H1 (cell line): ENCODE measurements around the gene ATF7IP. TPM values are rescaled to one million over a fixed set of nuclear protein-coding genes. Genes with fewer than 3 reads are reported as not detected.

Source experiments
- CTCF ChIA-PET: fragments of 300-600 bp; sonication (Branson Sonifier 250); formaldehyde crosslinking; loops from one replicate; lab custom pipeline; 2021; ENCODE audit not compliant: partially characterized antibody; lab: Charles Lee
- POLR2A ChIA-PET: fragments of 300-600 bp; sonication (Branson Sonifier 250); formaldehyde crosslinking; loops from one replicate; lab custom pipeline; 2021; ENCODE audit warnings: inconsistent platforms; ENCODE audit not compliant: partially characterized antibody; lab: Charles Lee
- DNase-seq, 2 experiments: peaks; one replicate each; pipeline versions ENCODE4 v3.0.0 to v3.0.0-alpha.2; 2010 to 2022; ENCODE audit warnings: low spot score in 2 of 2, low read depth in 1 of 2, mixed read lengths in 1 of 2
- FAIRE-seq: peaks from 2 replicates; lab custom pipeline; 2011; peaks lifted over from hg19 to GRCh38; lab: Jason Lieb, UNC
- H2AFZ ChIP-seq: 2 replicates; pipeline ENCODE4 v1.8.1; 2012; ENCODE audit warnings: low read length, inconsistent platforms
- H2AK5ac ChIP-seq: 2 replicates; pipeline ENCODE4 v1.6.1; 2013; ENCODE audit warnings: low read depth, low read length
- H2BK120ac ChIP-seq: replicated peaks from 2 replicates; pipeline ENCODE3; 2013; ENCODE audit warnings: low read depth, low read length, inconsistent platforms
- H2BK12ac ChIP-seq: 2 replicates; pipeline ENCODE4 v1.6.1; 2013; ENCODE audit warnings: low read depth, low read length
- H2BK15ac ChIP-seq: 2 replicates; pipeline ENCODE4 v1.6.1; 2013; ENCODE audit warnings: low read length
- H2BK20ac ChIP-seq: 2 replicates; pipeline ENCODE4 v1.6.1; 2013; ENCODE audit warnings: low read length
- H2BK5ac ChIP-seq: 2 replicates; pipeline ENCODE4 v1.6.1; 2013; ENCODE audit warnings: low read depth, low read length
- H3K14ac ChIP-seq: 2 replicates; pipeline ENCODE4 v1.6.1; 2013; ENCODE audit warnings: inconsistent platforms; ENCODE audit not compliant: insufficient read length
- H3K18ac ChIP-seq: 2 replicates; pipeline ENCODE4 v1.6.1; 2013; ENCODE audit warnings: low read length; ENCODE audit errors: extremely low read depth
- H3K23ac ChIP-seq: 2 replicates; pipeline ENCODE4 v1.6.1; 2013; ENCODE audit warnings: inconsistent platforms; ENCODE audit not compliant: insufficient read length
- H3K23me2 ChIP-seq: 2 replicates; pipeline ENCODE4 v1.6.1; 2013; ENCODE audit warnings: low read depth, low read length
- H3K27ac ChIP-seq: 2 replicates; pipeline ENCODE4 v1.6.1; 2011; ENCODE audit warnings: low read depth, low read length, inconsistent platforms
- H3K27me3 ChIP-seq, 4 experiments: replicated peaks in 1 of 4; 1 replicate in 1 of 4; 2 replicates in 3 of 4; pipeline versions ENCODE4 v1.6.1 to v1.8.1; 2011 to 2013; ENCODE audit warnings: low read length in 3 of 4, mild to moderate bottlenecking in 3 of 4, inconsistent platforms in 2 of 4, mixed read lengths in 2 of 4, moderate library complexity in 1 of 4; ENCODE audit not compliant: control insufficient read depth in 3 of 4, insufficient read depth in 3 of 4; ENCODE audit errors: extremely low read depth in 1 of 4
- H3K36me3 ChIP-seq, 4 experiments: 2 replicates each; pipeline versions ENCODE4 v1.6.1 to v1.8.1; 2011 to 2013; ENCODE audit warnings: mild to moderate bottlenecking in 4 of 4, low read length in 3 of 4, moderate library complexity in 2 of 4, control low read depth in 1 of 4, inconsistent platforms in 1 of 4; ENCODE audit not compliant: insufficient read depth in 4 of 4, control insufficient read depth in 2 of 4
- H3K4ac ChIP-seq: replicated peaks from 2 replicates; pipeline ENCODE3; 2013; ENCODE audit warnings: low read length, low read depth, mixed read lengths, inconsistent platforms; ENCODE audit not compliant: insufficient read length
- H3K4me1 ChIP-seq, 4 experiments: replicated peaks in 1 of 4; 1 replicate in 1 of 4; 2 replicates in 3 of 4; pipeline versions ENCODE4 v1.6.1 to v1.8.1; 2011 to 2013; ENCODE audit warnings: low read length in 3 of 4, inconsistent platforms in 2 of 4, mixed read lengths in 1 of 4; ENCODE audit not compliant: insufficient read depth in 4 of 4, control insufficient read depth in 3 of 4
- H3K4me2 ChIP-seq, 2 experiments: 2 replicates each; pipeline versions ENCODE4 v1.6.1 to v1.8.1; 2011 to 2013; ENCODE audit warnings: low read depth in 2 of 2, low read length in 2 of 2, control low read depth in 1 of 2, inconsistent platforms in 1 of 2, mild to moderate bottlenecking in 1 of 2; ENCODE audit not compliant: insufficient read depth in 1 of 2
- H3K4me3 ChIP-seq, 4 experiments: fragments of 200-600, 300-600 bp in 1 of 4; sonication (generic), shearing (Covaris generic), sonication (Bioruptor Twin) in 1 of 4; 2 replicates each; pipeline versions ENCODE4 v1.5.1 to v1.8.1; 2011 to 2016; ENCODE audit warnings: low read length in 4 of 4, low read depth in 3 of 4, control low read depth in 2 of 4, inconsistent platforms in 2 of 4, mild to moderate bottlenecking in 2 of 4, mixed read lengths in 1 of 4, moderate library complexity in 1 of 4; ENCODE audit not compliant: insufficient read depth in 2 of 4; ENCODE audit errors: extremely low read depth in 1 of 4
- H3K56ac ChIP-seq: replicated peaks from 2 replicates; pipeline ENCODE3; 2013; ENCODE audit warnings: low read depth, mild to moderate bottlenecking, mixed read lengths, low read length, inconsistent platforms; ENCODE audit not compliant: insufficient read length
- H3K79me1 ChIP-seq: 2 replicates; pipeline ENCODE4 v1.6.1; 2013; ENCODE audit warnings: low read depth, low read length, control low read depth
- H3K79me2 ChIP-seq, 2 experiments: 2 replicates each; pipeline versions ENCODE4 v1.6.1 to v1.8.1; 2012 to 2013; ENCODE audit warnings: low read length in 2 of 2, mild to moderate bottlenecking in 2 of 2, inconsistent platforms in 1 of 2; ENCODE audit not compliant: insufficient read depth in 2 of 2, control insufficient read depth in 1 of 2
- H3K9ac ChIP-seq, 4 experiments: replicated peaks in 1 of 4; 1 replicate in 1 of 4; 2 replicates in 3 of 4; pipeline versions ENCODE4 v1.6.1 to v1.8.1; 2011 to 2013; ENCODE audit warnings: low read depth in 3 of 4, low read length in 3 of 4, control low read depth in 2 of 4, mild to moderate bottlenecking in 2 of 4, moderate library complexity in 2 of 4, inconsistent platforms in 1 of 4; ENCODE audit errors: extremely low read depth in 1 of 4
- H3K9me3 ChIP-seq, 2 experiments: 2 replicates each; pipeline versions ENCODE4 v1.6.1 to v1.8.1; 2012 to 2013; ENCODE audit warnings: mild to moderate bottlenecking in 2 of 2, moderate library complexity in 2 of 2, control low read depth in 1 of 2, inconsistent platforms in 1 of 2, low read depth in 1 of 2, low read length in 1 of 2, mixed read lengths in 1 of 2; ENCODE audit not compliant: insufficient read depth in 2 of 2
- H4K20me1 ChIP-seq, 2 experiments: replicated peaks in 1 of 2; 2 replicates each; pipeline versions ENCODE3 to v1.8.1; 2011 to 2013; ENCODE audit warnings: inconsistent platforms in 2 of 2, low read length in 2 of 2, mild to moderate bottlenecking in 1 of 2; ENCODE audit not compliant: insufficient read depth in 2 of 2, control insufficient read depth in 1 of 2
- H4K5ac ChIP-seq: 2 replicates; pipeline ENCODE4 v1.6.1; 2013; ENCODE audit warnings: low read length, low read depth, mixed read lengths, inconsistent platforms; ENCODE audit not compliant: insufficient read length
- H4K8ac ChIP-seq: 2 replicates; pipeline ENCODE4 v1.8.0; 2013; ENCODE audit warnings: mild to moderate bottlenecking, moderate library complexity, low read length, inconsistent platforms; ENCODE audit not compliant: insufficient read depth; ENCODE audit errors: extremely low read depth
- H4K91ac ChIP-seq: replicated peaks from 2 replicates; pipeline ENCODE3; 2013; ENCODE audit warnings: low read length, mixed read lengths, inconsistent platforms; ENCODE audit not compliant: insufficient read length
- BCL11A ChIP-seq, 2 experiments: IDR thresholded peaks; one replicate each; pipeline ENCODE4 v1.6.1; 2011; ENCODE audit warnings: low read depth in 2 of 2, low read length in 2 of 2, mild to moderate bottlenecking in 2 of 2
- BRCA1 ChIP-seq: IDR thresholded peaks from 2 replicates; pipeline ENCODE4 v1.6.1; 2012; ENCODE audit warnings: low read depth, low read length, improper control_type of control experiment
- CTCF ChIP-seq, 3 experiments: IDR thresholded peaks; 1 replicate in 2 of 3; 2 replicates in 1 of 3; pipeline versions ENCODE4 v1.5.1 to v1.6.1; 2011; ENCODE audit warnings: low read length in 3 of 3, mild to moderate bottlenecking in 3 of 3, inconsistent platforms in 2 of 3, low read depth in 1 of 3, moderate library complexity in 1 of 3; ENCODE audit not compliant: insufficient read depth in 1 of 3; ENCODE audit errors: control extremely low read depth in 1 of 3
- KDM1A ChIP-seq: fragments of 200-600, 300-600 bp; sonication (generic); IDR thresholded peaks from 2 replicates; pipeline ENCODE4 v1.7.1; 2016; ENCODE audit warnings: mild to moderate bottlenecking, low read length, borderline replicate concordance
- KDM5A ChIP-seq: fragments of 200-600 bp; IDR thresholded peaks from 2 replicates; pipeline ENCODE4 v1.7.1; 2012; ENCODE audit warnings: mild to moderate bottlenecking, low read length, inconsistent platforms, mixed read lengths
- RBBP5 ChIP-seq: IDR thresholded peaks from 2 replicates; pipeline ENCODE4 v1.7.1; 2012; ENCODE audit warnings: low read depth, mild to moderate bottlenecking, inconsistent platforms, low read length, moderate library complexity, borderline replicate concordance
- SAP30 ChIP-seq: fragments of 300-600 bp; sonication (generic); IDR thresholded peaks from 2 replicates; pipeline ENCODE4 v1.7.1; 2012; ENCODE audit warnings: low read length, moderate library complexity, mild to moderate bottlenecking, inconsistent platforms; ENCODE audit not compliant: insufficient read depth, insufficient replicate concordance
- SP2 ChIP-seq: IDR thresholded peaks from 2 replicates; pipeline ENCODE4 v1.6.1; 2012; ENCODE audit warnings: mild to moderate bottlenecking, low read length, inconsistent platforms
- ZNF274 ChIP-seq: IDR thresholded peaks from 2 replicates; pipeline ENCODE4 v1.7.0; 2012; ENCODE audit warnings: low read length, borderline replicate concordance; ENCODE audit errors: extremely low read depth
- WGBS, 2 experiments: shearing (Covaris generic) in 1 of 2; methylation state at CpG; one replicate each; pipeline versions ENCODE4 v1.1.6 to v1.1.7; 2013 to 2015; ENCODE audit warnings: low lambda C conversion rate in 2 of 2, mixed read lengths in 2 of 2, inconsistent platforms in 1 of 2, low coverage in 1 of 2, missing lambda C conversion rate in 1 of 2; ENCODE audit not compliant: insufficient replicate concordance in 2 of 2, insufficient coverage in 1 of 2, insufficient read length in 1 of 2; ENCODE audit errors: extremely low coverage in 1 of 2, missing lambda C conversion rate in 1 of 2; 5-methylcytosine and 5-hydroxymethylcytosine counted together
- polyA plus RNA-seq, 7 experiments: library from polyadenylated mRNA; depleted of rRNA in 3 of 7; stranded (reverse) in 5 of 7; unstranded in 2 of 7; fragments of >200 nt in 5 of 7; fragments of 200-250 nt in 2 of 7; gene quantifications; 1 replicate in 5 of 7; 2 replicates in 1 of 7; 4 replicates in 1 of 7; pipeline versions ENCODE4 v1.2.1 to v1.2.3, GENCODE V29; 2011 to 2013; ENCODE audit warnings: missing spikeins in 2 of 7, mixed read lengths in 2 of 7
- total RNA-seq: library from RNA; stranded (reverse); fragmentation: NEBNext Ultra II Directional; extraction: Animal tissue kit (Norgen Biotek cat#: 25700); gene quantifications from 2 replicates; pipeline ENCODE4 v1.2.1, GENCODE V29; 2021

ATF7IP gene
- total and polyA plus RNA-seq, 2 of the 8 experiments (the other 6 are each of a cell fraction or from before 2014, with no cell fraction given) = 34.2 to 148 TPM

GRCh38 chr12:14364583-14365271, 755 bp upstream of the ATF7IP start:
- Histone ChIP-seq H3K4me1 (no peaks in the 10 kb centered on the region; a peak in 1 of 7 replicates), H2BK120ac (peak overlapping the region; percentile 2), H3K27ac (no peak overlapping the region), H4K20me1 (peaks cover 2 to 4% of the 10 kb centered on the region in 2 experiments), H3K4me2 (peak overlapping the region; percentile 25 to 34; a peak in 3 of 4 replicates), H3K23ac (no peak overlapping the region), H3K4ac (no peak overlapping the region), H4K91ac (no peak overlapping the region), H3K79me2 (peaks cover 16 to 39% of the 10 kb centered on the region in 2 experiments), H3K79me1 (no peaks in the 10 kb centered on the region), H2BK15ac (no peak overlapping the region), H3K27me3 (no peaks in the 10 kb centered on the region), H3K9ac (no peak overlapping the region), H3K23me2 (no peaks in the 10 kb centered on the region), H3K56ac (no peak overlapping the region), H2BK12ac (no peak overlapping the region), H2AK5ac (no peak overlapping the region; the same call in 1 of the 2 replicates), H2AFZ (no peak overlapping the region), H3K36me3 (peaks cover 0 to 3% (median 0%) of the 10 kb centered on the region in 4 experiments; a peak in 1 of 8 replicates), H3K9me3 (no peaks in the 10 kb centered on the region), H3K4me3 (peak overlapping the region in 2 of 4 experiments; percentile 65 to 90; a peak in 3 of 8 replicates), H2BK5ac (no peak overlapping the region), H3K18ac (no peak overlapping the region), H4K5ac (peak overlapping the region; percentile 76), H2BK20ac (no peak overlapping the region), H3K14ac (no peak overlapping the region), H4K8ac (no peak overlapping the region)
- DNase-seq (no peak), FAIRE-seq (no peak)
- 90% methylated on average over 8 of the region's 8 CpGs; no CpG with 5 or more reads in 1 of the 2 experiments for WGBS, 2 experiments
- ChIA-PET POLR2A (interaction anchor here (0.7 to 3.0 kb wide), 38 partner anchors 9 to 384 kb away, joined by 3 to 164 read pairs (median 5); no protein-coding TSS in a partner anchor), CTCF (interaction anchor here (0.6 to 2.2 kb wide), 12 partner anchors 10 to 1644 kb away, joined by 3 to 9 read pairs (median 4); no protein-coding TSS in a partner anchor)
- TF ChIP-seq SP2 = no peak
- no peak for TF ChIP-seq ZNF274
- no peak for TF ChIP-seq CTCF (IDR thresholded peaks at IDR 0.05; ENCODE audit: control extremely low read depth in 1 of 3, insufficient read depth in 1 of 3, low read depth in 1 of 3, low read length in 3 of 3)
- TF ChIP-seq RBBP5 = no peak
- no peak for TF ChIP-seq BCL11A (IDR thresholded peaks at IDR 0.05; ENCODE audit: low read depth in 2 of 2, low read length in 2 of 2)
- no peak for TF ChIP-seq BRCA1
- no peak for TF ChIP-seq SAP30
- TF ChIP-seq KDM5A = no peak
- TF ChIP-seq KDM1A = no peak
